Measurements from ENCODE around the gene ORAI3.

- TF ChIP-seq, protein P1, sequence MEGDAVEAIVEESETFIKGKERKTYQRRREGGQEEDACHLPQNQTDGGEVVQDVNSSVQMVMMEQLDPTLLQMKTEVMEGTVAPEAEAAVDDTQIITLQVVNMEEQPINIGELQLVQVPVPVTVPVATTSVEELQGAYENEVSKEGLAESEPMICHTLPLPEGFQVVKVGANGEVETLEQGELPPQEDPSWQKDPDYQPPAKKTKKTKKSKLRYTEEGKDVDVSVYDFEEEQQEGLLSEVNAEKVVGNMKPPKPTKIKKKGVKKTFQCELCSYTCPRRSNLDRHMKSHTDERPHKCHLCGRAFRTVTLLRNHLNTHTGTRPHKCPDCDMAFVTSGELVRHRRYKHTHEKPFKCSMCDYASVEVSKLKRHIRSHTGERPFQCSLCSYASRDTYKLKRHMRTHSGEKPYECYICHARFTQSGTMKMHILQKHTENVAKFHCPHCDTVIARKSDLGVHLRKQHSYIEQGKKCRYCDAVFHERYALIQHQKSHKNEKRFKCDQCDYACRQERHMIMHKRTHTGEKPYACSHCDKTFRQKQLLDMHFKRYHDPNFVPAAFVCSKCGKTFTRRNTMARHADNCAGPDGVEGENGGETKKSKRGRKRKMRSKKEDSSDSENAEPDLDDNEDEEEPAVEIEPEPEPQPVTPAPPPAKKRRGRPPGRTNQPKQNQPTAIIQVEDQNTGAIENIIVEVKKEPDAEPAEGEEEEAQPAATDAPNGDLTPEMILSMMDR (IDR thresholded peaks at IDR 0.05; ENCODE audit: borderline replicate concordance, extremely low read depth, low read length, poor library complexity, severe bottlenecking): no peak
- no peak for TF ChIP-seq EZH2 (IDR thresholded peaks at IDR 0.05; ENCODE audit: borderline replicate concordance, low read depth, low read length, severe bottlenecking)
Observed at GRCh38 chr16:30966033-30966619, 17.3 kb downstream of the ORAI3 start.
